Activated CD4-positive, alpha-beta memory T cell treated with anti-CD3 and anti-CD28 coated beads, Interleukin-2, amount 10 ng/mL, durations not matched to agents 7 days and 5 days (primary cell): ENCODE results near the gene TMEM95. TPM values are rescaled to one million over a fixed set of nuclear protein-coding genes. Genes with fewer than 3 reads are reported as not detected.
"Not testable (repeated sequence)": the region's sequence is repeated elsewhere in the genome, so short reads cannot be mapped to it uniquely, and the experiment has no call there.

Experiments used
- CTCF ChIA-PET: fragments of 350-600 bp; sonication (Branson Sonifier 250); formaldehyde crosslinking; loops from one replicate; lab custom pipeline; 2021; ENCODE audit warnings: antibody characterized with exemption, inconsistent platforms; lab: Charles Lee
- POLR2A ChIA-PET: fragments of 350-600 bp; sonication (Branson Sonifier 250); formaldehyde crosslinking; loops from one replicate; lab custom pipeline; 2021; ENCODE audit warnings: antibody characterized with exemption; lab: Charles Lee
- DNase-seq: peaks from one replicate; pipeline ENCODE4 v3.0.0-alpha.2; 2020
- H3K27ac Mint-ChIP-seq: one replicate; pipeline ENCODE4 v1.8.0; 2021; ENCODE audit warnings: mild to moderate bottlenecking, mixed read lengths
- H3K27me3 Mint-ChIP-seq: one replicate; pipeline ENCODE4 v1.8.0; 2021; ENCODE audit warnings: mixed read lengths
- H3K36me3 Mint-ChIP-seq: one replicate; pipeline ENCODE4 v1.8.0; 2021; ENCODE audit warnings: low read depth, mixed read lengths
- H3K4me1 Mint-ChIP-seq: one replicate; pipeline ENCODE4 v1.8.0; 2021; ENCODE audit warnings: mixed read lengths
- H3K4me3 Mint-ChIP-seq: one replicate; pipeline ENCODE4 v1.8.0; 2021; ENCODE audit warnings: mild to moderate bottlenecking, mixed read lengths
- H3K9me3 Mint-ChIP-seq: one replicate; pipeline ENCODE4 v1.8.0; 2021; ENCODE audit warnings: mixed read lengths
- total RNA-seq, 2 experiments: library from RNA; stranded (reverse); gene quantifications; one replicate each; pipeline ENCODE4 v1.2.3, GENCODE V29; 2021

Gene TMEM95
- total RNA-seq, 2 experiments from 2014 or later, result not detected

DNA sequence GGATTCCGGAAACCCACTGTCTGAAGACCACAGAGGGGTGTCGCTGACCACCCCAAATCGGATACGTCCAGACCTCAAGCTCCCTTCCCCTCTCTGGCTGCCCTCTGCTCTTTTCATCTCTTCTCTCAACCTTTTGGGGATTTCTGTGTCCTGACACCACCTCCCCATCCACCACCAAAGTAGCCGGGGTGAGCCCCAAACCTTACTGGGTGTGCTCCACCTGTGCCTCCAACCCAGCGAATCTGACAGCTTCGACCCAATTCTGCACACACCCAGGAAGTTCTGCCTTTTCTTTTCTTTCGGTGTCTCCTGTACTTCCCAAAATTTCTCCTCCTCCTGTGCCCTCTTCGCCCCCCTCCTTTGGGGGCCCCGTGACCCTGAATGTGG is 2.5 kb upstream of the TMEM95 start:
- Mint-ChIP-seq H3K27ac (peak overlapping the region; percentile 62), H3K9me3 (no peaks in the 10 kb centered on the region), H3K4me3 (peak overlapping the region; percentile 65), H3K36me3 (peaks cover 41% of the 10 kb centered on the region), H3K4me1 (peaks cover 70% of the 10 kb centered on the region), H3K27me3 (no peaks in the 10 kb centered on the region)
- no peak for DNase-seq
- POLR2A ChIA-PET, result interaction anchor here (1.1 to 1.3 kb wide), 4 partner anchors 16 to 307 kb away, joined by 3 to 12 read pairs (median 4); partner anchors contain the start of genes ACAP1 and MPDU1
- CTCF ChIA-PET, result interaction anchor here (1.4 to 4.5 kb wide), 3 partner anchors 84 to 335 kb away, joined by 3 to 24 read pairs (median 12); partner anchors contain the start of genes SENP3, TMEM102 and TP53

DNA sequence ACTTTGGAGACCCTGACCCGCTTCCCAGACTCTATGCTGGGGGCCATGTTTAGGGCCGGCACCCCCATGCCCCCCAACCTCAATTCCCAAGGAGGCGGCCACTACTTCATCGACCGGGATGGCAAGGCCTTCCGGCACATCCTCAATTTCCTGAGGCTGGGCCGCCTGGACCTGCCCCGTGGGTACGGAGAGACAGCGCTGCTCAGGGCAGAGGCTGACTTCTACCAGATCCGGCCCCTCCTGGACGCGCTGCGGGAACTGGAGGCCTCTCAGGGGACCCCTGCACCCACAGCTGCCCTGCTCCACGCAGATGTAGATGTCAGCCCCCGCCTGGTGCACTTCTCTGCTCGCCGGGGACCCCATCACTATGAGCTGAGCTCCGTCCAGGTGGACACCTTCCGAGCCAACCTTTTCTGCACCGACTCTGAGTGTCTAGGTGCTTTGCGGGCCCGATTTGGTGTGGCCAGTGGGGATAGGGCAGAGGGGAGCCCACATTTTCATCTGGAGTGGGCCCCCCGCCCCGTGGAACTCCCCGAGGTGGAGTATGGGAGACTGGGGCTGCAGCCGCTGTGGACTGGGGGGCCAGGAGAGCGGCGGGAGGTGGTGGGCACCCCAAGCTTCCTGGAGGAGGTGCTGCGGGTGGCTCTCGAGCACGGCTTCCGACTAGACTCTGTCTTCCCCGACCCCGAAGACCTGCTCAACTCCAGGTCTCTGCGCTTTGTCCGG is 1.9 kb upstream of the TMEM95 start:
- DNase-seq, result no peak
- CTCF ChIA-PET, result interaction anchor here (0.6 to 4.5 kb wide), 6 partner anchors 23 to 334 kb away, joined by 3 to 24 read pairs (median 4); partner anchors contain the start of genes NEURL4, SENP3, TMEM102 and TP53
- no peaks in the 10 kb centered on the region for H3K27me3 Mint-ChIP-seq
- POLR2A ChIA-PET, result interaction anchor here (0.9 to 1.9 kb wide), 9 partner anchors 9 to 334 kb away, joined by 3 to 12 read pairs (median 4); partner anchors contain the start of genes ACAP1, MPDU1 and TP53
- H3K4me3 Mint-ChIP-seq, result peak overlapping the region; percentile 65
- H3K9me3 Mint-ChIP-seq, result no peaks in the 10 kb centered on the region
- H3K36me3 Mint-ChIP-seq, result peaks cover 37% of the 10 kb centered on the region
- H3K27ac Mint-ChIP-seq, result peak overlapping the region; percentile 62
- peaks cover 69% of the 10 kb centered on the region for H3K4me1 Mint-ChIP-seq

DNA sequence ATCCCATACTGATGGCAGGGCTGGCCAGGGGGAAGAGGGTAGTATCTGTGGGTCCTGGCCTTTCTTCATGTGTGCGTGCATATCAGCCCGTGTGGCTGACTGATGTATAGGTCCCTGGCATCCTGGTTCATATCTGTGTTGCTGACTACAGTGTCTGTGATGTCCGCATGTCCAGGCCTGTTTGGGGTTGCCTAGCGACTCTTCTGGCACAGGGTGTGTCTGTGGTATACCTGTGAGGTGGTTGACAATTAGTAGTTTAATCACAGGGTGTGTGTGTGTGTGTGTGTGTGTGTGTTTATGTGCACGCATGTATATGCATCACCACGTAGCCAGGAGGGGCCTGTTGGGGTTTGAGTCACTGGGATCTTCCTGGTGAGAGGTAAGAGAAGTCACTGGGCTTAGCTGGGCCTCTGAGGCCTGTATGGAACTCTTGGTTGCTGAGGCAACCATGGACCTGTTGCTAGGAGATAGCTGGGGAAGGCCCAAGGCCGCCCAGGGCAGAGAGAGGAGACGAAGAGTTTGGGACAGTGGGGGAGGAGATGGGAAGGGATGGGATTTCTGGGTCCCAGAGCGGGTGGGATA is 603 bp upstream of the TMEM95 start:
- no peaks in the 10 kb centered on the region for H3K9me3 Mint-ChIP-seq
- ChIA-PET POLR2A (interaction anchor here (0.9 to 3.1 kb wide), 8 partner anchors 18 to 333 kb away, joined by 3 to 14 read pairs (median 4); partner anchors contain the start of genes ACAP1, TMEM256 and TP53), CTCF (interaction anchor here (1.0 to 4.5 kb wide), 7 partner anchors 18 to 234 kb away, joined by 3 to 24 read pairs (median 6); partner anchors contain the start of genes ACAP1, NEURL4, SENP3 and TMEM102)
- no peaks in the 10 kb centered on the region for H3K27me3 Mint-ChIP-seq
- no peak overlapping the region for H3K4me3 Mint-ChIP-seq
- peaks cover 56% of the 10 kb centered on the region for H3K4me1 Mint-ChIP-seq
- peak overlapping the region; percentile 47 for H3K27ac Mint-ChIP-seq
- DNase-seq, result peak; percentile 42
- H3K36me3 Mint-ChIP-seq, result peaks cover 26% of the 10 kb centered on the region

GRCh38 chr17:7355573-7355972 is 617 bp downstream of the TMEM95 start:
- H3K27ac Mint-ChIP-seq, result no peak overlapping the region
- POLR2A ChIA-PET, result interaction anchor here (1.0 to 3.1 kb wide), 8 partner anchors 19 to 332 kb away, joined by 3 to 20 read pairs (median 6); partner anchors contain the start of genes ACAP1, POLR2A, SENP3 and TMEM102
- no peaks in the 10 kb centered on the region for H3K27me3 Mint-ChIP-seq
- DNase-seq, result no peak
- CTCF ChIA-PET, result interaction anchor here (0.6 to 4.5 kb wide), 42 partner anchors 10 to 455 kb away, joined by 3 to 47 read pairs (median 5); partner anchors contain the start of genes ACADVL, ACAP1, DLG4 and FGF11
- H3K36me3 Mint-ChIP-seq, result peaks cover 18% of the 10 kb centered on the region
- H3K9me3 Mint-ChIP-seq, result no peaks in the 10 kb centered on the region
- no peak overlapping the region for H3K4me3 Mint-ChIP-seq
- peaks cover 46% of the 10 kb centered on the region for H3K4me1 Mint-ChIP-seq

- ChIA-PET POLR2A (interaction anchor here (1.0 to 3.1 kb wide), 8 partner anchors 19 to 332 kb away, joined by 3 to 20 read pairs (median 6); partner anchors contain the start of genes ACAP1, POLR2A, SENP3 and TMEM102), CTCF (interaction anchor here (0.6 to 4.5 kb wide), 44 partner anchors 9 to 455 kb away, joined by 3 to 47 read pairs (median 4); partner anchors contain the start of genes ACADVL, ACAP1, DLG4 and FGF11)
- no peaks in the 10 kb centered on the region for H3K27me3 Mint-ChIP-seq
- H3K4me3 Mint-ChIP-seq, result no peak overlapping the region
- peak; percentile 91 for DNase-seq
- H3K4me1 Mint-ChIP-seq, result peaks cover 43% of the 10 kb centered on the region
- no peak overlapping the region for H3K27ac Mint-ChIP-seq
- H3K36me3 Mint-ChIP-seq, result peaks cover 13% of the 10 kb centered on the region
- no peaks in the 10 kb centered on the region for H3K9me3 Mint-ChIP-seq
Observed at GRCh38 chr17:7356072-7356549, 1.2 kb downstream of the TMEM95 start.

DNA sequence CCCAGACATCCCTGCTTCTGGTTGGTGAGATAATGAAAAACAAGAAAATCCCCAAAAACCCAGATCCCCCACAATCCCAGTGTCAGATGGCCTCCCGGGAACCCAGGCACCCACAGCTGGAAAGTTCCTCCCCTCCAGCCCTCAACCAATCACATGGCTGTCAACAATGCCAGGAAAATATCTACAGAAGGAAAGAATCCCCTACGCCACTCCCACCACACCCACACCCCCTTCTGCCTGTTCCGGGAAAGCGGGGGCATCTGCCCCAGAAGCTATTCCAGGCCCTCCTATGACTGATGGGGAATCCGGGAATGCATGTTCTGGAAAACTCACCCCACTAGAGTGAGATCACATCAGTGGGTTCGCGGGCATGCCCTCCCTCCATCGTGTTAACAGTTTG is 1.8 kb downstream of the TMEM95 start:
- H3K4me1 Mint-ChIP-seq, result peaks cover 40% of the 10 kb centered on the region
- H3K27ac Mint-ChIP-seq, result no peak overlapping the region
- no peak for DNase-seq
- ChIA-PET CTCF (interaction anchor here (0.6 to 4.5 kb wide), 14 partner anchors 14 to 354 kb away, joined by 3 to 47 read pairs (median 7); partner anchors contain the start of genes FGF11, NEURL4, PLSCR3 and SENP3), POLR2A (interaction anchor here (1.0 to 3.1 kb wide), 6 partner anchors 20 to 331 kb away, joined by 3 to 20 read pairs (median 6); partner anchors contain the start of genes ACAP1, SENP3, TMEM102 and TP53)
- no peaks in the 10 kb centered on the region for H3K9me3 Mint-ChIP-seq
- H3K36me3 Mint-ChIP-seq, result peaks cover 10% of the 10 kb centered on the region
- no peaks in the 10 kb centered on the region for H3K27me3 Mint-ChIP-seq
- no peak overlapping the region for H3K4me3 Mint-ChIP-seq

- ChIA-PET CTCF (interaction anchor here (3.1 kb wide), 1 partner anchor 79 kb away, joined by 47 read pairs; the partner anchor contains the start of gene TMEM102), POLR2A (interaction anchor here (1.9 kb wide), 1 partner anchor 128 kb away, joined by 5 read pairs; no protein-coding TSS in a partner anchor)
- peaks cover 9% of the 10 kb centered on the region for H3K36me3 Mint-ChIP-seq
Observed at GRCh38 chr17:7357381-7357780, 2.4 kb downstream of the TMEM95 start.

DNA sequence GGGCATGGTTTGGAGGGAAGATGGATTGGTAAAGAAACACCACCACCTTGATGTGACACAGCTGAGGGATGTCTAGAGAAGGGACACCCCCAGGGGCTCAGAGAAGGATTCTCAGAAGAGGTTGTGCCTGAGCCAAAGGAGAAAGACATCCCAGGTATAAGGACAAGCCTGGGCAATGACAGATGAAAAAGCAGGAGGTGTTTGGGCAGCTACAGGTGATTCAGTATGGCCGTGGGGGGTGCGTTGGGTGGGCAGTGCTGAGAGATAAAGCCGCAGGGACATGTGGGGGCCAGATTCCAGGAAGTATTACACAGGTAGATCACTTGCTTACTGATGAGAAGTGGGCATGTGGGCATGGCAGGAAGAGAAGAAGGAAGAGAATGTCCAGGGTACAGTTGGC is 7.0 kb downstream of the TMEM95 start:
- no peaks in the 10 kb centered on the region for H3K27me3 Mint-ChIP-seq
- H3K4me1 Mint-ChIP-seq, result peaks cover under 1% of the 10 kb centered on the region
- DNase-seq, result no peak
- H3K27ac Mint-ChIP-seq, result no peak overlapping the region
- ChIA-PET CTCF (interaction anchor here (1.0 to 1.8 kb wide), 2 partner anchors 25 to 75 kb away, joined by 3 to 4 read pairs; partner anchors contain the start of gene ACAP1), POLR2A (no interaction called here)
- H3K36me3 Mint-ChIP-seq, result no peaks in the 10 kb centered on the region
- no peak overlapping the region for H3K4me3 Mint-ChIP-seq
- H3K9me3 Mint-ChIP-seq, result no peaks in the 10 kb centered on the region

More at GRCh38 chr17:7357381-7357780, 2.4 kb downstream of the TMEM95 start:
- Mint-ChIP-seq H3K4me1 (peaks cover 37% of the 10 kb centered on the region), H3K4me3 (no peak overlapping the region), H3K27me3 (no peaks in the 10 kb centered on the region), H3K9me3 (no peaks in the 10 kb centered on the region), H3K27ac (no peak overlapping the region)
- no peak for DNase-seq

- no peak overlapping the region for H3K27ac Mint-ChIP-seq
- H3K9me3 Mint-ChIP-seq, result no peaks in the 10 kb centered on the region
- ChIA-PET POLR2A (interaction anchor here (0.9 kb wide), 1 partner anchor 348 kb away, joined by 3 read pairs; a partner anchor contains a TSS), CTCF (interaction anchor here (1.0 kb wide), 1 partner anchor 197 kb away, joined by 3 read pairs; no protein-coding TSS in a partner anchor)
- H3K4me3 Mint-ChIP-seq, result no peak overlapping the region
- H3K27me3 Mint-ChIP-seq, result peaks cover 2% of the 10 kb centered on the region
- H3K36me3 Mint-ChIP-seq, result no peaks in the 10 kb centered on the region
- no peak for DNase-seq
- no peaks in the 10 kb centered on the region for H3K4me1 Mint-ChIP-seq
Observed at GRCh38 chr17:7363311-7363710, 8.4 kb downstream of the TMEM95 start.

DNA sequence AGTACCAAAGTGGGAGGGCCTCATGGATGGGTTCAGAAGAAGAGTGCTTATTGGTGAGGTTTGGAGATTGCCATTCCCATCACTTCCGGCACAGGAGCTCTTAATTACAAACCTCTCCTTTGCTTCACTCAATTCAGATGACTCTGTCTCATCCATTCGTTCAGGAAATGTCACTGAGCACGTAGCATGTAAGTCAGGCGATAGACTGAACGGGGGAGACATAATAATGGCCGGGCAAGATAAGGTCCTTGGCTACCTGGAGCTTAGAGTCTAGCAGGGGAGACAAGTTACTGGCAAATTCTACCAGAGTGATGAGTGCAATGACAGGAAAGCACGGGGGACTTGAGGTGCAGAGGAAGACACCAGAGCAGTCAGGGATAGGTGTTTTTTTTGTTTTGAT is 11.0 kb downstream of the TMEM95 start:
- H3K4me1 Mint-ChIP-seq, H3K4me3 Mint-ChIP-seq, H3K27ac Mint-ChIP-seq, H3K36me3 Mint-ChIP-seq, DNase-seq, POLR2A ChIA-PET, H3K9me3 Mint-ChIP-seq: not testable (repeated sequence)
- H3K27me3 Mint-ChIP-seq, result peaks cover 14% of the 10 kb centered on the region
- CTCF ChIA-PET, result interaction anchor here (1.6 kb wide), 1 partner anchor 10 kb away, joined by 4 read pairs; the partner anchor contains the start of gene TMEM95

DNA sequence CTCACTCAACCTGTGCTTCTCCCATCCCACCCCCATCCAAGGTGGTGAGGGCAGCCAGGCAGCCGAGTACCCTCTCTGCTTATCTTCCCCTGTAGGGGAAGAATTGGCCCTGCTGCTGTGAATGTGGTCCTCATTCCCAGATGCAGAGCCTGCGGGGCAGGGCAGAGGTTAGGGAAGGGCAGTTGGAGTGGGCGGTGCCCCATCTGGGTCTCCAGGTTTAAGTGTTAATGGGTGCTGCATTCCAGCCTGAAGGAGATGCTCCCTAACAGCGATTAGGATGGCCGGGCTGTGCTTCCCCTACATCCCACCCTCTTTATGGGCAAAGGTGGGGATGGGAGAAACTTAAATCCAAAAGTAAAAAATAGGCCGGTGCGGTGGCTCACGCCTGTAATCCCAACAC is 12.1 kb downstream of the TMEM95 start:
- ChIA-PET POLR2A (no interaction called here), CTCF (interaction anchor here (0.6 kb wide), 1 partner anchor 9 kb away, joined by 3 read pairs; no protein-coding TSS in a partner anchor)
- H3K4me1 Mint-ChIP-seq, result no peaks in the 10 kb centered on the region
- no peak for DNase-seq
- no peaks in the 10 kb centered on the region for H3K9me3 Mint-ChIP-seq
- peaks cover 14% of the 10 kb centered on the region for H3K27me3 Mint-ChIP-seq
- H3K4me3 Mint-ChIP-seq, result no peak overlapping the region
- H3K27ac Mint-ChIP-seq, result no peak overlapping the region
- H3K36me3 Mint-ChIP-seq, result no peaks in the 10 kb centered on the region
